GM12875 (cell line): ENCODE data around the gene FNDC3B.

Experiments used
- H3K4me3 ChIP-seq: one replicate; pipeline ENCODE4 v1.5.1; 2011; ENCODE audit warnings: low read depth, low read length, control low read depth
- TF ChIP-seq, protein P1 (sequence below): IDR thresholded peaks from 2 replicates; pipeline ENCODE4 v1.5.1; 2011; ENCODE audit warnings: low read depth, mild to moderate bottlenecking, control low read depth, inconsistent platforms, low read length, moderate library complexity, borderline replicate concordance; ENCODE audit not compliant: insufficient read depth

Gene FNDC3B

DNA sequence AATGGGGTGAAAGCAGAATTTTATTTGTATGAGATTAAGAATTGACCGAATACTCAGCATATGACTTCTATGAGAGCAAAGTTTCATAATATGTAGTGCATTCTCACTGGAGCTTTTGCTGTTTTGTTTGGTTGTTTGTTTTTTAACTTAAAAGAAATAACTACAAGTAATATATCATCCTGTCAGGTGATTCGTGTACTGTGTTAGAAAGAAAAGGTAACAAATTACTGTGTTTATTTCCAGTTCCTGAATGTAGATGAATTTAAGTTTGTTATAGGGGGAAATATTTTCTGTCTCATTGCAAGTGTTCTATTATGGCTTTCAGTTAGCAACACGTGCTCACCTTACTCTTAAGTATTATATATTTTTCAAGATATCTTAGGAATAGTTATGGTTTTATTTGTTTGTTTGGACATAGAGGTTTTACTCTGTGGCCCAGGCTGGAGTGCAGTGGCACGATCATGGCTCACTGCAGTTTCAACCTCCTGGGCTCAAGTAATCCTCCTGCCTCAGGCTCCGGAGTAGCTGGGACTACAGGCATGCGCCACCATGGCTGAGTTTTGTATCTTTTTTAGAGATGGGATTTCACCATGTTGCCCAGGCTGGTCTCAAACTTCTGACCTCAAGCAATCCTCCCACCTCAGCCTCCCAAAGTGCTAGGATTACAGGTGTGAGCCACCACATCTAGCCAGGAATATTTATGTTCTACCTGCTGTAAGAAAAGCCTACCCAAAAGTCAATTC lies 125.4 kb downstream of the FNDC3B start:
- TF ChIP-seq, protein P1, sequence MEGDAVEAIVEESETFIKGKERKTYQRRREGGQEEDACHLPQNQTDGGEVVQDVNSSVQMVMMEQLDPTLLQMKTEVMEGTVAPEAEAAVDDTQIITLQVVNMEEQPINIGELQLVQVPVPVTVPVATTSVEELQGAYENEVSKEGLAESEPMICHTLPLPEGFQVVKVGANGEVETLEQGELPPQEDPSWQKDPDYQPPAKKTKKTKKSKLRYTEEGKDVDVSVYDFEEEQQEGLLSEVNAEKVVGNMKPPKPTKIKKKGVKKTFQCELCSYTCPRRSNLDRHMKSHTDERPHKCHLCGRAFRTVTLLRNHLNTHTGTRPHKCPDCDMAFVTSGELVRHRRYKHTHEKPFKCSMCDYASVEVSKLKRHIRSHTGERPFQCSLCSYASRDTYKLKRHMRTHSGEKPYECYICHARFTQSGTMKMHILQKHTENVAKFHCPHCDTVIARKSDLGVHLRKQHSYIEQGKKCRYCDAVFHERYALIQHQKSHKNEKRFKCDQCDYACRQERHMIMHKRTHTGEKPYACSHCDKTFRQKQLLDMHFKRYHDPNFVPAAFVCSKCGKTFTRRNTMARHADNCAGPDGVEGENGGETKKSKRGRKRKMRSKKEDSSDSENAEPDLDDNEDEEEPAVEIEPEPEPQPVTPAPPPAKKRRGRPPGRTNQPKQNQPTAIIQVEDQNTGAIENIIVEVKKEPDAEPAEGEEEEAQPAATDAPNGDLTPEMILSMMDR = no peak
- H3K4me3 ChIP-seq = no peak overlapping the region

DNA sequence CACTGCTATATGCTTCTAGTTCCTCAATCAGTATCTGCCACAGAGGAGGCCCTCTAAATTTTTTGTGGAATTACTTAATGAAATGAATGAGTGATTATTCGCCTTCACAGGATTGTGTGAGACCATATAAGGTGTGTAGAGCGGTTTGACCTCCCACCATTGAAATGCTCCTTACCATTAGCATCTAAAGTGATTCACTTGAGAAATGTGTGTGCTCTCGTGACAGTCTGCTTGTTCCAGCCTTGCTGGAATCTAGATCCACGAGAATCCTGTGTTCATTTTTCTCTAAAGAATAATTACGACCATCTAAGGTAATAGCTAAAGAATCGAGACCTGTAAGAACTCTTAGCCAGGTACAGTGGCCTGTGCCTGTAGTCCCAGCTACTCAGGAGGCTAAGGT lies 126.9 kb downstream of the FNDC3B start:
- TF ChIP-seq, protein P1 = no peak
- H3K4me3 ChIP-seq = no peak overlapping the region

DNA sequence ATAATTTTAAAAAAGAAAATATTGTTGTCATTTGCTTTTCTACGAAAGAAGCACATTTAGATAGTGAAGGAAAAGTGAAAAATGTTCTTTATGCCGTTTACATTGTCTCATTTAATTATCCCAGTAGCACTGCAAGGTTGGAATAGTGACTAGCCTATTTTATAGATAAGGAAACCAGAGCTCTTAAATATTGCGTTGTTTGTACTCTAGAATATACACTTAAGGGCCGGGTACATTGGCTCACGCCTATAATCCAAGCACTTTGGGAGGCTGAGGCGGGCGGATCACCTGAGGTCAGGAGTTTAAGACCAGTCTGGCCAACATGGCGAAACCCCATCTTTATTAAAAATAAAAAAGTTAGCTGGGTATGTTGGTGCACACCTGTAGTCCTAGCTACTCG lies 127.5 kb downstream of the FNDC3B start:
- H3K4me3 ChIP-seq = no peak overlapping the region
- TF ChIP-seq, protein P1 = no peak

DNA sequence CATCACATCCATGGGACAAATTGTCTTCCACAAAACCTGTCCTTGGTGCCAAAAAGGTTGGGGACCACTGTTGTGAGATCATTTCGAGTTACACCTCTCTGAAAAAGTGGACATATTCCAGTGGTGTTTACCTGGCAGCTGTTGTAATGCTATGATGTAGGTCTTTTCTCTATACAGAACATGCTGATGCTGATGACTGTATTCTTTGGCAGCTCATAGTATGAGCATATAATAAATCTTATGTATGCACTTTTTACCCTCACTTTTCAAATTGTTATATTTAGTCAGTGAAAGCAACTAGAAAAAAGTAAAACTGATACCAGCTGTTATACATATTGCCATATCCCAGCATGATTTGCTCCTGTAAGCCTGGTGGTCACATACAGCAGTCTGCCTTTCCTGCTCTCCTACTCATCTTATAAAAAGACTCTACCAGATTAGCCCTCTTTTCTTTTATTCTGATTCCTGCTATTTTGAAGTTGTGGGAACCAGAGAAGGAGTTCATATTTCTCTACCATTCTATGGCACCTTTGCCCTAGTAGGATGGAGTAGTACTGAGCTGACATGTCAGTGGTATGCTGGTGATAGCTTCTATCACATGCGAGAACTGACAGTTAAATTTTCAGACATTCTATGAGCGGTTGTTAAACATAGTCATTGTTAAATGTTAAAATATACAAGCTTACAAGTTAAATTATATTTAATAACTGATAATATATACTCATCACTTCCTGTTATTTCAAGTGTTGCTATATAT lies 128.7 kb downstream of the FNDC3B start:
- no peak overlapping the region for H3K4me3 ChIP-seq
- TF ChIP-seq, protein P1 = no peak

DNA sequence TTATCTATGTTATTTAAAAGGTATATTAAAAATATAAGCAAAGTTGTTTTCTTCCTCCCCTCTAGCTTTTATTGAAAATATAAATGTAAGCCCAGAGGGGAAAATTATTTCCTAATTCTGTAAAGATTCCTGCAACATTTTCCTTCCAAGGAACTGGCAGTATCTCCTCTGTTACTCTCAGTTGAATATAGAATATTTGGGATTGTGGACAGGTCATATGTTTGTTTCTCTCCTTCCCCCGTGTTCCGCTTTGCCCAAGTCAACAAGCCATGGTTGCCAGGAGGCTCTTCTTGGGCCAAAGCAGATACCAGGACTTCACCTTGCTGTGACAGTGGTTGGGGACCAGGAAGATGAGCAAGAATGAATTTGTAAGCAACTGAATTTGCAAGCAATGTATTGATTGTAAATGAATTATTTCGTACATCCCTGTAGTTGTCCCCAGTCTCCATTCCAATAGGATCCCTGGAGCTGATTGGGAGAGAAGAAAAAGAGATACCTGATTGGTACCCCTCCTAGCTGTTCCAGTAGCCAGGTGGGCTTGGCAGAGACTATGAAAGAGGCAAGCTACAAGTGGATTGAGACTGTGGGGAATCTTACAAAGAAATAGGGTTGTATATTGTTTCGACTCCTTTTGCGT lies 130.8 kb downstream of the FNDC3B start:
- TF ChIP-seq, protein P1 = no peak
- H3K4me3 ChIP-seq = no peak overlapping the region

DNA sequence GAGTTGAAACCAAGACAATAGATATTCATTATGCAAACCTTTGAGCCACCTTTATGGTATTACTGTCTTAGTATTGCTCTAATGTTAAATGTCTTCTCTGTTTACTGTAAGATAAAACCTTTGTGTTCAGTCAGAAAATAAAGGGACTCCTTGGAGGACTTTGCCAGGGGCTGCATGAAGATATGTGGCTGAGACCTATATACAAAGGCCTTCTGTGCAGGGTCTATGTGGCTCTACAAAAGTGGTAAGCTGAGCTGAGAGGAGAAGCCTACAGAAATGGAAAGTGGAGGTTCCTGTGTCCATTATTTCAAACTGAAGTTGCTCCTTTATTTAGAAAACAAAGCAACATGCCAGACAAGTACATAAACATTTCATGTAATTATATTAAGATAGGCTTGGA lies 131.5 kb downstream of the FNDC3B start:
- no peak overlapping the region for H3K4me3 ChIP-seq
- TF ChIP-seq, protein P1 = no peak
